ENCODE data around the gene TVP23B. TPM values are rescaled to one million over a fixed set of nuclear protein-coding genes. Genes with fewer than 3 reads are reported as not detected.
"Not testable (repeated sequence)": the region's sequence is repeated elsewhere in the genome, so short reads cannot be mapped to it uniquely, and the experiment has no call there.

TVP23B gene
- total RNA-seq, 1 donor from 2014 or later = 38.0 TPM

DNA sequence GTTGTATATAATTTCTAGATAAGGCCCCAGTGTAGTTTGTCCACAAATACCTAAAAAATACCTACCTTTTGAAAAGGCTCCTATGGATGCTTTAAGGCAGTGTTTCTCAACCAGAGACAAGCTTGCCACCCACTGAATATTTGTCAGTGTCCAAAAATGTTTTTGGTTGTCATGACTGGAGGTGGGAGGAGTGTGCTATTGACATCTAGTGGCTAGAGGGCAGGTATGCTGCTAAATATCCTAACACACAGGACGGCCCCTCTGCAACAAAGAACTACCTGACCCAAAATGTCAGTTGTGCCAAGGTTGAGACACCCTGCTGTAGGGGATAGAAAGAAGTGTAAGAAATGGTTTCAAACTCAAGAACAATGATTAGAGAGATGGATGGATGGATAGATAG lies 10.4 kb downstream of the TVP23B start:
- DNase-seq (ENCODE audit: low spot score) = not testable (repeated sequence)

DNA sequence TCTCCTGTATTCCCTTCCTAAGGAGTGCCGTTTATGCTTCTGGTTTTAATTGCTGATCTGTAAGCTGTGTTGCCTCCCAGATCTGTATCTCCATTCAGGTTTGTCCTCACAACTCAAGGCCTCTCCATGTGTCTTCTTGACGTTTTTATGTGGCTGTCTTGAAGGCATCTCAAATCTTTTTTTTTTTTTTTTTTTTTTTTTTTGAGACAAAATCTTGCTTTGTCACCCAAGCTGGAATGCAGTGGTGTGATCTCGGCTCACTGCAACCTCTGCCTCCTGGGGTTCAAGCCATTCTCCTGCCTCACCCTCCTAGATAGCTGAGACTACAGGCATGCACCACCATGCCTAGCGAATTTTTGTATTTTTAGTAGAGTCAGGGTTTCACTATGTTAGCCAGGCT lies 13.9 kb downstream of the TVP23B start:
- DNase-seq (ENCODE audit: low spot score) = not testable (repeated sequence)

DNA sequence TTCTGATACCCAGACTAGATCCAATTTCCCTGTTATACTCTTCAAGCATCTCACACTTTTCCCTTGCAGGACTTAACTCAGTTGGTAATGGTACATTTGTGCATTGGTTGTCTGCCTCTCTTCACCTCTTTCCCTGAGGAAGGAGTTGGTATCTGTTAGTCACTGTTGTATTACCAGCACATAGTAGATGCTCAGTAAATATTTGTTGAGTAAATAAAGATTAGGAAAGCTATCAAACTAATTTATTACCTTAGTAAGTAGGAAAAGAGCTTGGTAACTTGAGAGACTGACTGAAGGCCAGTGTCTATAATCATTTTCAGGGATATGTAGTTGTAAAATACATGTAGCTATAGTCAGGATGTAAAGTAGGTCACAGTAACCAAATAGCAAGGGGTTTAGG lies 15.9 kb downstream of the TVP23B start:
- not testable (repeated sequence) for DNase-seq (ENCODE audit: low spot score)

DNA sequence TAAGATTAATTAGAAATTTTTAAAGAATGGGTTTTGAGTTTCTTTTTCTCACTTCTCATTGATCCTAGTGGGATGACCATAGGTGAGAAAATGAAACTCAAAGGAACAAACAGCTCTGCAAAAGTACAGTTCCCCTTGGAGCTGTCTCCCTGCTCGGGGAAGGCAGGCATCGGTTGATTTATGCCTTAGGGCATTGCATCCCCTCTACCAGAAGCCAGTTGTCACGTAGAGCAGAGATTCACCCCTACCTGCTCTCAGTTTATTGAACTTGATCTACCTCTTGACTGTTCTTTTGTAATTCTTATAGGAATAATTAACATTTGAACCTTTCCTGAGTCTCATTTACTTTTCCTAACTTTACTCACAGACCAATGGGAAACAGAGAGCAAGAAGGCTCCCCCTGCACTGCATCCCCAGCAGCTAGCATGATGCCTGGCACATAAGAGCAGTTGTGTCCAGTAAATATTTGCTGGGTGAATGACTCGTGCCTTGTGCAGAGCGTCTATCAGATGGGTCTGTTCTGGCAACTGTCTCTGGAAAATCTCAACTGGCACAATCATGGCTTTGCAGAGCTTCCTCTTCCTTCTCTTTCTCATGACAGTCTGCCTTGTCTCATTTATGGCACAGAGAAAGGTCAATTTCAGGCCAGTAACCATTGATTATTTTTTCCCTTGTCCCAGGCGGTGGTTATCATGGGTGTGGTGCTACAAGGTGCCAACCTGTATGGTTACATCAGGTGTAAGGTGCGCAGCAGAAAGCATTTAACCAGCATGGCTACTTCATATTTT lies 22.7 kb downstream of the TVP23B start:
- not testable (repeated sequence) for DNase-seq (ENCODE audit: low spot score)

DNA sequence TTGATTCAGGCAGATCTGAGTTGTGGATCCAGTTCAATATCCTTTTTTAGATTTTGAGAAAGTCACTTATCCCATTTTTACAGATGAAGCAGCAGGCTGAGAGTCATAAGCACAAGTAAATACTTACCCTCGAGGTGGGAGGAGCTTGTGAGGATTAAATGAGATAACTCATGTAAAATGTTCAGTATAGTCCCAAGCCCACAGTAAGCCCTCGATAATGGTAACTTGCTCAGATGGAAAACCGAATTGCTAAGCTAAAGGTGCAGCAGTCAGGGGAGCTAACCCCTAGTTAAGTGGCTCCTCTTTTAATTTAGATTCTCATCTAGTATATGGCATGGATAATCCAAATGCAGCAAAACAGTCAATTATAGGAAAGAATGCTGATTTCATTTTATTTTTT lies 34.9 kb downstream of the TVP23B start:
- DNase-seq (ENCODE audit: low spot score) = not testable (repeated sequence)

DNA sequence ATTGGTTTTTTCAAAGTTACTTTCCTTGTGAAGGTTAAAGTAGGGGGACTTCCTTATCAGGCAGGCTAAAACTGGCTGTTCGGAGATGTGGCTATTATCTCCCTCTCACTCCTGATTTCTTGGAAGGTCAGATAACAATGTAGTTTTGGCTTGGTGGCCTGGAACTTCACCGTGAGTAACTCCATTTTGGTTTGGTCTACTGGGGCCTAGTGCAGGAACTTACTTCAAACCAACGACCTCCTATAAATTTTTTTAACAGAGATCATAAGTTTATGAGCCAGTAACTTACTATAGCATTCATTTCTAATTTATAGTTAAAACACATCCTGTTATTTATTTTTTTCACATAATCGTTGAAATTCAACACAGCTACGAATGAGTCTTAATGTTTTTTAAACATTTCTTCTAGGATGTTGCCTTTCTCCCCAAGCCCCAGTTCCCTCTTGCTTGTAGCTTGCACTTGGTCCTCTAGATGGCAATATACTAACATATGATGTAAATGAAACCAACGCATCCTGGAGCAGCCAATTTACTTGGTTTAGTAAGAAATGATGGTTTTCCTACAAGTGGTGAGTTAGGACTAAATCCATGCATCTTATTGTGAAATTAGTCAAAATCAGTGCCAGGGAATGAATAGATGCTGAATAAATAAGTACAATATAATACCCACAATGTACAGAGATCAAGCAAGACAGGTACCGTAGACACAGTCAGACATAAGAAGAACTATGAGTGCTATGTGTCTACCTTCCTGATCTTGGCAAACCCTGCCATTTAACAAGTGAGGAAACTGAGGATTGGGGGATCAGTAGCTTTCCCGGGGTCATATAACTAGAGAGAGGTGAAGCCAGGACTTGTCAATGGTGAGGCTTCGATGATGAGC lies 35.7 kb downstream of the TVP23B start:
- peak; percentile 47 for DNase-seq (ENCODE audit: low spot score)

DNA sequence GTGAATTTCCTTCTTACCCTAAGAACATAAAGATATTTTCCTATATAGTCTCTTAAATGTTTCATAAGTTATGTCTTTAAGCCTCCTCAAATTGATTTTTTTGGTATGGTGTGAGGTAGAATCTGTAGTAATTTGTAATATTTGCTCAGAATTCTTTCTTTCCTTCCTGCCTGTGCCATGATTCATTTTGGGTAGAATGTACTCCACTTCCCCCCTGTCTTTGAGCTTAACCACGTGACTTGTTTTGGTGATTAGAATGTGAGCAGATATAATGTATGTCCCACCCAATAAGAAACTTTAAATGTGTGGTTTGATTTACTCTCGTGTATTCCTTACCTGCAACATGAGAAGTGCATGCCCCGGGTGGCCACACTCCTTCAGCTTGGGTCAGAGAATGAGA lies 40.4 kb downstream of the TVP23B start:
- DNase-seq (ENCODE audit: low spot score) = not testable (repeated sequence)

DNA sequence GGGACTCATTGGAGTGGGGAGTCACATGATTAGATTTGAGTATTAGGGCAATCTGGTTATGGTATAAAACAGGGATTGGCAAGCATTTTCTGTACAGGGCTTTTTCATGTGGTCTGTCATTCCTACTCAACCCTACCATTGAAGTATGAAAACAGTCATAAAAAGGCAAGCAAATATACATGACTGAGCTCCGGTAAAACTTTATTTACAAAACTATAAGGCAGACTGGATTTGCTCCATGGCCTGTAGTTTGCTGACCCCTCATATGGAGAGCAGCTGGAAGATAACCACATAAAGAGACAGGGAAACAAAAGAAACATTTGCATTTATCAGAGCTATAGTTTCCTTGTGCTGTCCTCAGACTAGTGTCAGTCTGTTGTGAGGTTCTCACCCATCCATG lies 46.6 kb downstream of the TVP23B start:
- DNase-seq (ENCODE audit: low spot score) = not testable (repeated sequence)

DNA sequence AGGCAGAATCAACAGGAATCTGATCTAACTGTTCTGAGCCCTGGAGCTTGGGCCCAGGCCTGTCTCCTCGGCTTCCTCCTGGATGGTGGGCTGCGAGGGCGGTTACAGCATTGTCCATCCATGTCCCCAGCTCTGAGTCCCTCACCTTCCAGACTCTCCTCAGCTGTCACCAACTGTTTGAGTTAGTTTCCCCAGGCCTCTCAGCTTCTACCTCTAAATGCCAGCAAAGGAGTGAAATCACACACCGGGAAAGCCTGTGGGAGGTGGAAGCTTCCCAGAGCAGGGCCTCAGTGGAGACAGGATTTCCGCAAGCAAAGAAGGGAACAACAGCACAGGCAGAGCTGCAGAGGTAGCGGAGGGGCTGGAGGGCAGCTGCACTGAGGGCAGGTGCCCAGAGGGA lies 67.5 kb downstream of the TVP23B start:
- no peak for DNase-seq (ENCODE audit: low spot score)

DNA sequence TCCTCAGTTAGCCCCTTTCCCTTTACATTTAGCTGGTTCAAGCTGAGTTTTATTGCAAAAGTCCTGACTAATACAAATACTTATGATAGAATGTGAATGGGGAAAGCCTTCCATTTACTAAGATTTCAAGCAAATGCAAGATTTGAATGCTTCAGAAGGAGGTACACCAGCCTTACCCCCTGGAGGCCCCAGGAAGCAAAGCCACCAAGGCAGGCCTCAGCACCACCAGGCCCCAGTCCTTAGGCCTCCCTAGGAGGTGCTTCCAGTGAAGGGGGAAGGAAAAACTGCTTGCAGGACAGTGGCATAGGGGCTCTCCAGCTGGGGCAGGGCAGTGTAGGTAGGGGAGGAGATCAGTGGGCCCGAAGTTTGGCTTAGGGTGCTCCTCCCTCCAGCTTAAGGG lies 69.7 kb downstream of the TVP23B start:
- no peak for DNase-seq (ENCODE audit: low spot score)

DNA sequence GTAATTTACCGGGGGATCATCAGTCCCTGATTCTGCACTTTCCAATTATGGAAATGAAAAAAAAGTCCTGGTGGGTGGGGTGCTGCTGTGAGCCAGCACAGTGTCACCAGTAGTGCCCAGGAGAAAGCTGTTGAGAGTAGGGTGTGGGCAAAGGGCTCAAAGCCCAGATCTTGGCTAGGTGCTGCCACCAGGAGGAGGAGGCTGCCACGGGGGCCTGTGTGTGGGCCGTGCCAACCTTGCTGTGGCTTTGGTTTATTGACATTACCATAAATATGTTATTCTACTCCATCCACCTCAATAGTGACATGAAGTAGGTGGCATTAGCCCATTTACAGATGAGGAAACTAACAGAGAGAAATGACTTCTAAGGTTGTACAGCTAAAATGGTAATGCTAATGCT lies 70.2 kb downstream of the TVP23B start:
- DNase-seq (ENCODE audit: low spot score) = no peak

DNA sequence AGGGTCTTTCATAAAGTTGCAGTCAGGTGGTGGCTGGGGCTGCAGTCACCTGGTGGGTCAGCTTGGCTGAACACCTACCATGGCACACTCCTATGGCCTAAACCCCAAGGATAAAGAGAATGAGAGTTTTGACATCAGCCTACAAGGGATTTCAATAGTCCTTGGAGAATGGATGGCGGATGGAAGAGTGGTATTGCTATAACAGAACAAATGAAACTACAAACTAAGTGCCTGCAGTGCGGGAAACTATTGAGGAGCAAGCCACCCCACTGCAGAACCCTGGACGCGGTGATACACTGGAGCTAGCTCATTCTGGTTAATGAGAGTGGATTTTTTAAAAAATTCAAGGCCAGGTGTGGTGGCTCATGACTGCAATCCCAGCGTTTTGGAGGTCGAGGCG lies 74.0 kb downstream of the TVP23B start:
- no peak for DNase-seq (ENCODE audit: low spot score)

DNA sequence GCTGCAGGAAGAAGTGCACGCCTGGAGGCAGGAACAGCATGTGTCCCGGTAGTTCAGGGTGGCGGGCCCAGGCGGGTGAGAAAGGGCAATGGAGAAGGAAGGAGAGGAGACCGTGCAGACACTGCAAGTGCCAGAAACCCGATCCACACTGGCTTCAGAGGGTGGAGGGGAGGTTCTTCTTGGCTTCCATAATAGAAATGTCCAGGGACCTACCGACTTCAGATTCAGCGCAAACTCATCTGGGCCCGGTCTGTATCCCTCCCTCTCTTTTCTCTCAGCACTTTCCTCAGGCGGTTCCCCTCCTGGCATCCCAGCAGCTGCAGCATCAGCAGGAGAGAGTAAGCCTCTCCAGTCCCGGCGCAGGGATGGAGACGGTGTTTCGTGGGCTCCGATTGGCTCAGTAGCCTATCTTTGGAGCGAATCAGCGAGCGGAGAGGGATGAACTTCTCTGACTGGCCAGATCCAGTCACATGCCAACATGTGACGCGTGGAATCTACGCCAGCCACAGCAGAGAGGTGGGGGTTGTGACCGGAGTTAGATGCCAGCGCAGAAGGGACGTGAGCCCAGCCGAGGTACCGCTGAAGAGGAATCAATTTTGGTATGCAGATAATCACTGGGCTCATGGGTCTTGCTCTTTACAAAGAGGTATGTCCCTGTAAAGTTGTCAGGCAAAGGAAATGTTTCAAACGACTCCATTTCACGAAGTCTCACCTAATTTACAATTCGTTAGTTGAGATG lies 75.0 kb downstream of the TVP23B start:
- DNase-seq (ENCODE audit: low spot score) = peak; percentile 95

Other genes with a start within 250 kb of the TVP23B start
- gene TBC1D28, start 136.8 kb upstream of the TVP23B start, total RNA-seq = not detected
- gene FOXO3B, start 98.9 kb upstream of the TVP23B start, total RNA-seq = 3.6 TPM
- 1.1 TPM for gene FBXW10, start 37.1 kb upstream of the TVP23B start, total RNA-seq
- 40.7 TPM for gene PRPSAP2, start 76.9 kb downstream of the TVP23B start, total RNA-seq
- gene SLC5A10, start 171.0 kb downstream of the TVP23B start, total RNA-seq = not detected
- gene FAM83G, start 223.6 kb downstream of the TVP23B start, total RNA-seq = 8.3 TPM